NK-92 (cell line): ENCODE data around the gene RNU4-1.

Experiments used
- DNase-seq: peaks from one replicate; lab custom pipeline; 2025; ENCODE audit not compliant: unreplicated experiment; lab: John Stamatoyannopoulos, UW

RNU4-1 gene

GRCh38 chr12:120290609-120291305, 2.3 kb downstream of the RNU4-1 start:
- DNase-seq, result no peak

DNA sequence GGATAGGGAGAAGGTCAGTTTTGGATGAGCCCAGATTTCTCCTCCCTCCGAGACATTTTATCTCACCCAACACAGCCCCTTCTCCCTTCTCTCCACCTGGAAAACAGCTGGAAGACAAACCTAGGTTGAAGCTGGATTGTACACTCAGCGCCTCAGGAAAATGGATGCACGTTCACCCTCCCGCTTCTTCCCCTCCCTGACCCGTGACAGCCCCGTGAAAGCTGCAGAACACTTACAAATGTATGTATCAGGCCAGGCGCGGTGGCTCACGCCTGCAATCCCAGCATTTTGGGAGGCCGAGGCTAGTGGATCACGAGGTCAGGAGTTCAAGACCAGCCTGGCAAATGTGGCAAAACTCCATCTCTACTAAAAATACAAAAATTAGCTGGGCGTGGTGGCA, 5.5 kb downstream of the RNU4-1 start:
- DNase-seq, result no peak

DNA sequence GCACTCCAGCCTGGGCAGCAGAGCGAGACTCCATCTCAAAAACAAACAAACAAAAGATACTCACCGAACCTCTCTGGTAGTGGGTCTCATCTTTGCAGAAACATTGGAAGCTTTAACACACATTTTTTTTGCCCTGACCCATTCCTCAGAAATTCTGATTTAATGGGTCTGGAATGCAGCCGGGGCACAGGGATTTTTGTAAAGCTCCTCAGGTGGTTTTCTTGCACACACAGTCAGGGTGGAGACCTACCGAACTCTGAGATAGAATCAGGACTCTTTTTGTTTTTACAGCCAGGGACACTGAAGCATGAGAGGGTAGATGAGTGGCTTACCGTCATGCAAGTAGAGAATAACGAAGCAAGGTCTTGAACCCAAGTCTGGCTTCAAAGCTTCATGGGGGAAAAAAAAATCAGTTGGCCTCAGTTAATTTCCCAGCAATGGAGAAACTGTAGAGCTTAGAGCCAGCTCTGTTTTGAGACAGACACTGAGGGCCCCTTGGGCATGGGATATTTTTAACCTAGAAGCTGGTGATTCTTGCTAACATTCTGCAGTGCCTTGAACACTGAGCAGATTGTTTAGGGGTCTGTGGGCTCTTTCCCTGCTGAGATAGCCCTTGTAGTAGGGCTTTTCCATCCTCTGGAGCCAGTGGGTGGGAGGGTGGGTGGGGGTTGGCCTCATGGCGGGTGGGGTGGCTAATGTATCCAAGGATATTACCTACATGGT, 6.1 kb downstream of the RNU4-1 start:
- DNase-seq, result no peak

GRCh38 chr12:120284381-120284780, 8.7 kb downstream of the RNU4-1 start:
- no peak for DNase-seq

DNA sequence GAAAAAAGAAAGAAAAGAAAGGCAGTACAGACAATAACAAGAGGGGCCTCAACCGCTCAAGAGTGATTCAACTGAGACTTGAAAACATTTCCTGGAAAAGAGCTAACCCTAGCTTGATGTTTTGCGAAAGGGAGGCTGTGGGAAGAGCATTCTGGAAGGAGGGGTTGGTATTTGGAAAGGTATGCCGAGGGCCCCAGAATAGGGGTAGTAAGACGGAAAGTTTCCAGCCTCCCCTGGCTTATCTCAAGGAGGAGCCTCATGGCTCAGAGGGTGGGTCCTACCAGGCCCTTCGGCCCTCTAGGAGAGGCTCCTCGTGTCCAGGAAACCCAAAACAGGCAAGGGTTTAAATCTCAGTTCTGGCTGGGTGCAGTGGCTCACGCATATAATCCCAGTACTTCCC, 9.7 kb downstream of the RNU4-1 start:
- DNase-seq, result no peak

DNA sequence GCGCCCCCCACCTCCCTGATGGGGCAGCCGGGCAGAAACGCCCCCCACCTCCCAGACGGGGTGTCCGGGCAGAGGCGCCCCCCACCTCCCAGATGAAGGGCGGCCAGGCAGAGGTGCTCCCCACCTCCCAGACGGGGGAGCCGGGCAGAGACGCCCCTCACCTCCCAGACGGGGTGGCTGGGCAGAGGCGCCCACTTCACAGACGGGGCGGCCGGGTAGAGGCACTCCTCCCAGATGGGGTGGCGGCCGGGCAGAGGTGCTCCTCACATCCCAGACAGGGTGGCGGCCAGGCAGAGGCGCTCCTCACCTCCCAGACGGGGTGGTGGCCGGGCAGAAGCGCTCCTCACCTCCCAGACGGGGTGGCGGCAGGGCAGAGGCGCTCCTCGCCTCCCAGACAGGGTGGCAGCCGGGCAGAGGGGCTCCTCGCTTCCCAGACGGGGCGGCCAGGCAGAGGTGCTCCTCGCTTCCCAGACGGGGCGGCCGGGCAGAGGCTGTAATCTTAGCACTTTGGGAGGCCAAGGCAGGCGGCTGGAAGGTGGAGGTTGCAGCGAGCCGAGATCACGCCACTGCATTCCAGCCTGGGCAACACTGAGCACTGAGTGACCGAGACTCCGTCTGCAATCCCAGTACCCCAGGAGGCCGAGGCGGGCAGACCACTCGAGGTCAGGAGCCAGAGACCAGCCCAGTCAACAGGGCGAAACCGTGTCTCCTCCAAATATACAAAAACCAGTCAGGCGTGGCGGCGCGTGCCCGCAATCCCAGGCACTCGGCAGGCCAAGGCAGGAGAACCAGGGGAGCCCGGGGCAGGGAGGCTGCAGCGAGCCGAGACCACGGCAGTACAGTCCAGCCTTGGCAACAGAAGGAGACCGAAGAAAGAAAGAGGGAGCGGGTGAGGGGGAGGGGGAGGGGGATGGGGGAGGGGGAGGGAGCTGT, 14.6 kb downstream of the RNU4-1 start:
- DNase-seq, result no peak

DNA sequence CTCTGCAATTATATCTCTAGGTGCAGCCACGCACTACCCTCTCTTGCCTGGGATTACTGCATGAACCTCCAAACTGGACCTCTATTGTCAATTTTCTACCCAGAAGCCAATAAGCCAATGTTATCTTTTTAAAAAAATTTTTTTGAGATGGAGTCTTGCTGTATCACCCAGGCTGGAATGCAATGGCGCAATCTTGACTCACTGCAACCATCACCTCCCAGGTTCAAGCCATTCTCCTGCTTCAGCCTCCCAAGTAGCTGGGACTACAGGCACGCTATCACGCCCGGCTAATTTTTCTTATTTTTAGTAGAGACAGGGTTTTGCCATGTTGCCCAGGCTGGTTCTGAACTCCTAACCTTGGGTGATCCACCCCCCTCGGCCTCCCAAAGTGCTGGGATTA, 16.3 kb downstream of the RNU4-1 start:
- no peak for DNase-seq

- DNase-seq, result no peak
These were observed 25.3 kb downstream of the RNU4-1 start for GRCh38 chr12:120267736-120268135.

DNA sequence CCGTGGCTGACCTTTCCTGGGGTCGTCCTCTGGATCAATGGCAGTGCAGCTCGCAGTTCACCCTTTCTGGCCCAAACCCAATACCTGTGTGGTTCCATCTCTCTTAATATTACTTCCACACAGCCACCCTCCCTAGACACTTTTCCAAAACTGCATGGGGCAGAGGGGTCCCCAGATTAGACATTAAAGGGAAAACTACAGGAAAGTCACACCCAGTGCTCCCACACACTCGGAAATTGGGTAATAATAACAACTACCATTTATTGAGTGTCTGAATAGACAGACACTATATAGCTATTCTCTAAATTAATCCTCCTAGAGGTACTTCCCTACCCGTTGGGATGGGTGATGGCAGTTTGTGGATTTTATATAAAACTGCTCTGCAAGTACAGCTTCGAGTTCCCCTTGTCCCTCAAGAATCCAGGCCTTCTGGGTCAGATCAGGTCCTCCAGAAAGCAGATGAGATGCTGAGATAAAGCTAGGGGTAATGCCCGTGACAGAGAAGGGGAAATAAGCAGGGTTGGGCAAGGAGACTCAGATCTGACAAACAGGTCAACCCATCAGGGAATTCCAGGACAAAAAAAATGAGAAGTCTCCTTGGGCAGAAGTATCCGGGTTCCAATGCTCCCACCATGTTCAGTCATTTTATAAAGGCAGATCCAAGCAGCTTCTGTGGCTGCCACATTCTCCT, 26.7 kb downstream of the RNU4-1 start:
- no peak for DNase-seq

- peak; percentile 50 for DNase-seq
These were observed 27.4 kb downstream of the RNU4-1 start, which contains the start of gene PXN for GRCh38 chr12:120265473-120266179. Gene PXN (minus strand): TSS chr12:120265730. CDS start chr12:120265629, 101 bp downstream.

DNA sequence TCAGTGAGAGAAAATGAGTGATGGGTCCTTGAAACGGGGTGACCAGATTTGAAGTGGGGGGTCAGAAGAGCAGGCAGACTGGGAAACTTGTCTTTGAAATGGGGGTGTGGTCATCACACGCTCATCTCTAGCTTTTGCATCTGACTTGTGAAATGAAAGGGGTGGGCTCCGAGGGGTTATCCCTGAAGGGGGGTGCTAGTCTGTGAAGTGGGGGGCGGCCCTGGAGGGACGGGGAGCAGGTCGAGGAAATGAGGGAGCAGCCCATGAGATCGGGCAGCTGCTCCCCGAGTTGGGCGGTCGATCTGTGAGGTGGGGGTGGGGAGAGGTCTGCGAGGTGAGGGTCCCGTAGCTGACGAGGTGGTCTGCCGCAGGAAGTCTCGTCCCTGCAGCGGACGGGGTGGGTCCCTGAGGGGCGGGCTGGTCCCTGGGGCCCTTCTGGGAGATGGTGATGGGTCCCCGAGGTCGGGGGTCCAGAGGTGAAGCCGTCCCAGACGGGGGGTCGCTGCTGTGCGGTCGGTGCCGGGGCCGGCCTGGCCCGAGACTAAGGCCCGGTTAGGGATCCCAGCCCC, 28.0 kb downstream of the RNU4-1 start:
- no peak for DNase-seq

DNA sequence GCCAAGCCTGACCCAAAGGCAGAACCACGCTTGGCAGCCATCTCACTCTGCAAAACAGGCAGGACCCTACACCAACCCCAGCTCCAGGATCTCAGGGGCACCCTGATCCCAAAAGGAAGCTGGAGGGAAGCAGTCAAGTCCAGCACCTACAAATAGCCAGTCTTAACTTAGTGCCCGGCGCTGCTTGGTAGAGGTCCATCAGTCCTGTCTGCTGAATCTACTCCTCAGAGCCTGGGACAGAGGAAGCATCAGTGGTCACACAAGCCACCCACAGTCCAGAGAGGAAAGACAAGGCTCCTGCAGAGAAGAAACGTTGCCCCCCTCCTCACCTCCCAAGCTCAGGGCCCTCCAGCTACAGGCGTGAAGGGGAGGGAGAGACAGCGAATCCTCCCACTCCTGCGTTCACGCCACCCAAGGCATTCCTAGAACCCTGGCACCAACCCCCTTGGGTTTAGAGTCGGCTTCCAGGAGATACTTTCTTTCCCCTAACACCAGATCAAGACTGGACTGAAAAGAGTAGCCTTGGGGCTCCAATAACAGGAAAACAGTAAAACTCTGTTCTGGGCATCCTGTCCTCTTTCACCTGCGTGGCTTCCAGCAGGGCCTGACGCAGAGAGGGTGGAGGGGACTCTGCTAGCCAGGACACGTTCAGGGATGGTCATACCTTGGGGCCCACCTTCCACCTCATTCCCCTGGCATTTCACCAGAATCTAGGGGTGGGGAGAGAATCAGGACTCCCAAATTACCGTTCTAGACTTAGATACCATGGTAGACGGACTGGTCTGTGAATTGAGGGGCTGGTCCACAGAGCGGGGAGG, 28.7 kb downstream of the RNU4-1 start:
- no peak for DNase-seq

DNA sequence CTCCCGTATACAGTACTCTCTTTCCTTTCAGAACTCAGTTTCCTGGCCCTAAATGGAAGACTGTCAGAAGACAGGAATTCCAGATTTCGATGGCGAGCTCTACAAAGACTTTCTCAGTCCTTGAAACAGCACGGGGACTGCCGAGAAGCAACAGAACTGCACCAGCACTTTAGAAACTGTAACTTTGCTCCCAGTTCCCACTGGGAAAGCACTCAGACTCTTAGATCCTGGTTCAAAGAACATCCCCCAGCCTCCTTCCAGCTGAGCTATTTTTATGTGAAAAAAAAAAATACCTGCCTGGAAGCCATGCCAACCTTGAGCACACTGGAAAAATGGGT, 29.3 kb downstream of the RNU4-1 start:
- no peak for DNase-seq

GRCh38 chr12:120262852-120263747, 29.9 kb downstream of the RNU4-1 start:
- no peak for DNase-seq

DNA sequence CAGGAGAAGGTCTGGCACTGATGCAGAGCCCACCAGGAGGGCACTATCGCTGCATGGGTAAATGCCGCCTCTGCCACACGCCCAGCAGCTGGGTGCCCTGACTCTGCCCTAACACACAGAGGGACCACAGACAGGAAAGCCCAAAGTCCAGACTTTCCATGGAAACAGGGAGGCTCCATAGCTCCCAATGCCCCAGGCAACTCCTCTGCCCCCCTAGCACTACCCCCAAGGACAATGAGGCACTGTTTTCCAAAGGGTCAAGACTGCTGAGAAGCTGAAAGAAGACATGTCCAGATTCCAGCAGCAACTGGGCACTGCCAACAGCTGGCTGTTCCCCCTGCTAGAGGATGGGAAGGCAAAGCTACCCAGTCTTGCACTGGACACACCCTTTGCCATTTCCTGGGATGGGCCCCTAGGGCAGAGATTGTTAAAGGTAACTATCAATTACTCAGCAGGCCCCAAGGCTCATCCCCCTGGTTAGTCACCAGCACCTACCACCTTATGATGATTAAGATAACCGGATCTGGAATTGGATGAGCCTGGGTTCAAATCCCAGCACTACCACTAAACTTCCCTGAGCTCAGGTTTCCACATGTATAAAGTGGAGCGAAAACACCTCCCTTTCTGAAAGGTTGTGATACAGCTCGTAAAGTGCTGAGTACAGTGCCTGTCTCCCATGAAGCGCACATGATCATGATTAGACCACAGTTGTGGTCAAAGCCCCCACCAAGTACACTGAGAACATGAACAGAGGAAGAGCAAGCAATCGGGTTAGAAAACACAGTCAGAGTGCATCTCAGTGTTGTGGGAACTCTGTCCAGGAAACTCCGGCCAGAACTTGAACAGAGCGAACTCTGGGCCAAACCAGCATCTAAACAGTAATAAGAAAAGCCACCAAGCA, 30.8 kb downstream of the RNU4-1 start:
- DNase-seq, result no peak

DNA sequence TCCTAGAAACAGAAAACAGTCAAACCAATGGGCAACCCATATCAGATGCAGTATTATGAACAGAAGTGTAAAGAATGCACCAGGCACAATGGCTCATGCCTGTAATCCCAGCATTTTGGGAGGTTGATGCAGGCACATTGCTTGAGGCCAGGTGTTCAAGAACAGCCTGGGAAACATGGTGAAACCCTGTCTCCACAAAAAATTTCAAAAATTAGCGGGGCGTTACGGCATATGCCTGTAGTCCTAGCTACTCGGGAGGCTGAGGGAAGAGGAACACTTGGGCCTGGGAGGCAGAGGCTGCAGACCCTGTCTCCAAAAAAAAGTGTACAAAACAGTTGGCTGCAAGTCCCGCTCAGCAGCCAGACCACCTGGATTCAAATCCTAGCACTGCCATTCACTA, 32.4 kb downstream of the RNU4-1 start:
- no peak for DNase-seq
